MM.1S (cell line): Measurements from ENCODE around the gene CCNA2.

ENCODE experiments used
- CTCF ChIP-seq: fragments of 300-600 bp; sonication (generic); IDR thresholded peaks from 2 replicates; pipeline ENCODE4 v1.5.1; 2016; ENCODE audit warnings: antibody characterized with exemption, low read length, mixed read lengths
- EZH2 ChIP-seq: fragments of 300-600 bp; sonication (generic); optimal IDR thresholded peaks from 2 replicates; pipeline ENCODE3; 2017; ENCODE audit warnings: low read depth, mild to moderate bottlenecking, antibody characterized with exemption, low read length, mixed read lengths
- EZH2phosphoT487 ChIP-seq: fragments of 300-600 bp; sonication (generic); IDR thresholded peaks from 2 replicates; pipeline ENCODE4 v1.6.1; 2018; ENCODE audit warnings: antibody characterized with exemption, low read length

- no peak for TF ChIP-seq CTCF
- no peak for TF ChIP-seq EZH2
- no peak for TF ChIP-seq EZH2phosphoT487
Measured at GRCh38 chr4:121842862-121843261, 19.2 kb upstream of the CCNA2 start.
